ENCODE results near the gene MYPOP.
"Not testable (repeated sequence)": the region's sequence is repeated elsewhere in the genome, so short reads cannot be mapped to it uniquely, and the experiment has no call there.

The MYPOP gene

GRCh38 chr19:45899919-45900589 is 2.4 kb downstream of the MYPOP start:
- DNase-seq (ENCODE audit: insufficient read length, low spot score) (no peak), FAIRE-seq (no peak)
- TF ChIP-seq CTCF (IDR thresholded peaks at IDR 0.05; ENCODE audit: insufficient read depth, missing control alignments) = no peak

DNA sequence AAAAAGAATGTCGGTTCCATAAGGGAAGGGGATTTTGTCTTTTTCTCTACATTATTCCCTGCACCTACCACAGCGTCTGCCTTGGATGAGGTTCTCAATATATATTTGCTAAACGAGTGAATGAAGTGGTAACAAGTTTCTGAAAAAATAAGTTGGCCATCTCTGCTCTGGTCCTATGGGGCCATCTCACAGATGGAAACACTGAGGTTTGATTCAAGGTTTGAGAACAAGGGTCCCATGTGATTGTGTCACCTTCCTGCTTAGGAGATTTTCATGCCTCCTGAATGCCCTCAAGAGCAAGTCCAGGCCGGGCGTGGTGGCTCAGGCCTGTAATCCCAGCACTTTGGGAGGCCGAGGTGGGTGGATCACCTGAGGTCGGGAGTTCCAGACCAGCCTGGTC is 3.2 kb downstream of the MYPOP start:
- no peak for TF ChIP-seq CTCF (IDR thresholded peaks at IDR 0.05; ENCODE audit: insufficient read depth, missing control alignments)
- no peak for DNase-seq (ENCODE audit: insufficient read length, low spot score)
- no peak for FAIRE-seq

DNA sequence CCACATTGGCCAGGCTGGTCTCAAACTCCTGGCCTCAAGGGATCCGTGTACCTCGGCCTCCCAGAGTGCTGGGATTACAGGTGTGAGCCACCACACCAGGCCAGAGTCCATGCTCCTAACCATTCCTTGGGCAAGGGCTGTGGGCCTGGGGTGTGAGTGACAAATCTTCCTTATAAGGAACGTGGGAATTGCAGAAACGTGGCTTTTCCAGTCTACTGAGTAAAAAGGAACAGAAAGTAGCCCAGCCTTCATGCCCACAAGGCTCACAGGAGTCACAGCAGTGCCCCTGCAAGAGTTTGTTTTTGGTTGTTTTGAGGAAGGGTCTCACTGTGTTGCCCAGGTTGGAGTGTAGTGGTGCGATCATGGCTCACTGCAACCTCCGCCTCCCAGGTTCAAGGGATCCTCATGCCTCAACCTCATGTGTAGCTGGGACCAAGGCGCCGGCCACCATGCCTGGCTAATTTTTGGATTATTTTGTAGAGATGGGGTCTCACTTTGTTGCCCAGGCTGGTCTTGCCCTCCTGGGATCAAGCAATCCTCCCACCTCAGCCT is 5.1 kb downstream of the MYPOP start:
- no peak for TF ChIP-seq CTCF (IDR thresholded peaks at IDR 0.05; ENCODE audit: insufficient read depth, missing control alignments)
- FAIRE-seq = no peak
- no peak for DNase-seq (ENCODE audit: insufficient read length, low spot score)

DNA sequence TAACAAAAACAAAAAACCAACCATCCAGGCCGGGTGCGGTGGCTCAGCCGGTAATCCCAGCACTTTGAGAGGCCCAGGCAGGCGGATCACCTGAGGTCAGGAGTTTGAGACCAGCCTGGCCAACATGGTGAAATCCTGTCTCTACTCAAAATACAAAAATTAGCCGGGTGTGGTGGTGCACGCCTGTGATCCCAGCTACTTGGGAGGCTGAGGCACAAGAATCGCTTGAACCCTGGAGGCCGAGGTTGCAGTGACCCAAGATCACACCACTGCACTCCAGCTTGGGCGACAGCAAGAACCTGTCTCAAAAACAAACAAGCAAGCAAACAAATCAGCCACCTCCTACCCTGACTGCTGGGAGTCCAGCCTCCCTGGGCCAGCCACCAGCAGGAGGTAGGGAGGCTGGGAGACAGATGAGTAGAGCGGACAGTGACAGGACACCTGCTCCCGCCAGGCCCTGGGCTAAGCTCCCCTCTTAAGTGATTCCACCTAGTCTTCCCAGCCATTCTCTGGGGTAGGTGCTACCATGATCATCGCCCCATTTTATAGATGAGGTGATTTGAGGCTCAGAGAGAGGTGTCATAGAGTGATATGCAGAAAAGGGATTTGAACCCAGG is 6.3 kb downstream of the MYPOP start:
- DNase-seq (ENCODE audit: insufficient read length, low spot score); FAIRE-seq: not testable (repeated sequence)

DNA sequence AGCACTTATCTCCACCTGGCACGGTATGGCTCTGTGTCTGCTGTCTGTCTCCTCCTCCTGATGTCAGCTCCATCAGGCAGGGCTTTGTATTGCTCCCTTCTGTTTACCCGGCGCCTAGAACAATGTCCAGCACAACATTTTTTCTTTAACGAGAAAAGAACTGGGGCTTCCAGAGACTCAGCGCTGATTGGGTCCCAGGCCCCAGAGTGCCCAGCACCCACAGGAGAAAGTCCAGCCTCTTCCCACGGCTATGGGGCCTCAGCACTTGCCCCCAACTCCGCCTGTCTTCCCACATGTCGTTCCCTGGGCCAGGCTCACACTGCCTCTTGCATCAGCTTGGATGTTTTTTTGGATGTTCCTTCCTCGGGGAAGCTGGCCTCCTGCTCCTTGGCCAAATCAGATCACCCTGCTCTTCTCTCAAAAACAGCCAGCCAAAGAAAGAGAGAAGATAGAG is 6.9 kb downstream of the MYPOP start:
- FAIRE-seq = no peak
- DNase-seq (ENCODE audit: insufficient read length, low spot score) = no peak
- TF ChIP-seq CTCF (IDR thresholded peaks at IDR 0.05; ENCODE audit: insufficient read depth, missing control alignments) = no peak

DNA sequence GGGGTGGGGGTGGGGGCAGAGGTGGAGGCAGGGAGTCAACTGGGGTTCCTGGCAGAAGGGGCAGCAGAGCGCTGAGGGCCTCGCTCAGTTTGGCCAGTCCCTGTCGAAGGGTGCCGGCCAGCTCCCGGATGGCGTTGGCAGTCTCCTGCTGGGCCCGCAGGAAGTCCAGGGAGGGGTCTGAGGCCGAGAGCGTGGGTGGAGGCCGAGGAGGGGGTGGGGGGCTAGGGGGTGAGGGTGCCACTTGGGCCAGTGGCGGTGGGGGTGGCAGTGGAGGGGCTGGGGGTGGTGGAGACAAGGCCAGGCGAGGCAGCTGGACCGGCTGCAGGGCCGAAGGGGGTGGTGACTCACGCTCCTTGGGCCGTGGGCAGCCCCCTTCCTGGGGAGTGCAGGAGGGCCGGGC is 11.5 kb downstream of the MYPOP start:
- TF ChIP-seq CTCF (IDR thresholded peaks at IDR 0.05; ENCODE audit: insufficient read depth, missing control alignments) = no peak
- DNase-seq (ENCODE audit: insufficient read length, low spot score) = no peak
- FAIRE-seq = no peak

DNA sequence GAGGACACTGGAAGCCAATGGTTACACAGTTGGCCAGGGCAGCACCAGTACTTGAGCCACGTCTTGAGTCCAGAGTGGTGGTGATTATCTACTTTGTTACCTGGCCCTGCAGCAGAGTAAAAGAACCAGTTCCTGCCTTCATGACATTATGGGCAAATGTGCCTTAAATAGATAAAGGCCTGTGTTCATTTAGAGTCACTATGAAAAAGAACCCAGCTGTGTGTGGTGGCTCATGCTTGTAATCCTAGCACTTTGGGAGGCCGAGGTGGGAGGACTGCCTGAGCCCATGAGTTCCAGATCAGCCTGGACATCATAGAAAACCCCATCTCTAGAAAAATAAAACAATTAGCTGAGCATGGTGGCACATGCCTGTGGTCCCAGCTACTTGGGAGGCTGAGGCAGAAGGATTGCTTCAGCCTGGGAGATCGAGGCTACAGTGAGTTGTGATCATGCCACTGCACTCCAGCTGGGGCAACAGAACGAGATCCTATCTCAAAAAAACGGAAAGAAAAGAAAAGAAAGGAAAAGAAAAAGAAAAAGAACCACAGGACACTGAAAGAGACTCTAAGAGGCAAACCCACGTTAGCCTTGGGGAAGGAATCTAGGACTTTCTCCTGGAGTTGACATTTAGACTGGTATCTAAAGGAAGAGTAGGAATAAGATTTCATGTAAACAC is 13.1 kb downstream of the MYPOP start:
- TF ChIP-seq CTCF (IDR thresholded peaks at IDR 0.05; ENCODE audit: insufficient read depth, missing control alignments) = no peak
- DNase-seq (ENCODE audit: insufficient read length, low spot score) = no peak
- FAIRE-seq = no peak

Measured in D721Med (cell line).